NCI-H2196 treated with DMSO at 0.1 percent for 48 hours (cell line): ENCODE measurements around the gene VCL.
A peak's percentile ranks its signal among the peaks of the same experiment; 100 is the strongest.

ENCODE experiments used
- DNase-seq: peaks from one replicate; lab custom pipeline; 2025; ENCODE audit not compliant: unreplicated experiment; lab: John Stamatoyannopoulos, UW

Gene VCL

DNA sequence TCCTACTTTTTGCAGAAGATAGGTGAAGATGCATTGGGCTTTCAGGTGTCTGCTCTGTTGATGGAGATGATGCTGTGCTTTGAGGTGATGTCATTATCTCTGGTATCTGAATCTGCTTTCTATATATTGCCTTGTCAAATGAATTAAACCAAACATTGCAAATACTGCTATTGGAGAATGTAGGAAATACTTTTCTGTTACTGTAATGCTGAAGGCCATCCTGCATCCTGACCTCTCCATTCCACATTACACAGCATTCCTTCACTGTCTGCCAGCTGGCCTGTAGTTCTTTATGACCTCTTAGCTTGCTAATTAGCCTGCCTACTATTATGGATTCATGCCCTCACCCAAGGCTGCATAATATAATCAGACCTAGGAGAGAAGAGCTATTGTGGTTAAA is 73.2 kb downstream of the VCL start:
- no peak for DNase-seq

DNA sequence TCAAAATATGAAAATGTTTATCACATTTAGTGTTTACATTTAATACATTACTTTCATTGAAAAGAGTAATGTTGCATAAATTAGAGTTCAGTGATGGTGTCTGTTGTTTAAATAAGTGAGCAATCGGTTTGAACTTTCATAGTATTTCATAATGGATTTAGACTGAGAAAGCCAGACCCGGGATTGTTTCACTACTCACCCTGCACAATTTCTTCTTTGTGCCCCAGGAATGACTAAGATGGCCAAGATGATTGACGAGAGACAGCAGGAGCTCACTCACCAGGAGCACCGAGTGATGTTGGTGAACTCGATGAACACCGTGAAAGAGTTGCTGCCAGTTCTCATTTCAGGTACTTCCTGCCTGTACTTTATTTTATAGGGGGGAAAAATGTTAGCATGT is 74.6 kb downstream of the VCL start:
- no peak for DNase-seq

DNA sequence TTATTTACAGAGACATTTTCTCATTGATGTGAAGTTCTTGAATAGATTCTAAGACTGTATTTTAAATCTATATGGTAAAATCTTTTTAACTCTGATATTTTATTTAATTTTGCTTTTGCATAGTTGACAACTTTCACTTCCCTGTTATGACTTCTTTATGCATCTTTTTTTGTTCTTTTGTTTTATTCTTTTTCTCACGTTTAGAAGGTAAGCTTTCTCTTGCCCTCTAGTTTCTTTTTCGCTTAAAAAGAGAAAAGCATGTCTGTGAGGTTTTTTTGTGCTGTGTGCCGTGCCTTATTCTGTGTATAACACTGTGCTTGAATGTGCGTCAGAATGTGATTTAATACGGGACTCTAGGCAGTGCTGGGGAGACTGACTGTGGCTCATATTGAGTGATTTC is 78.0 kb downstream of the VCL start:
- DNase-seq, result no peak

DNA sequence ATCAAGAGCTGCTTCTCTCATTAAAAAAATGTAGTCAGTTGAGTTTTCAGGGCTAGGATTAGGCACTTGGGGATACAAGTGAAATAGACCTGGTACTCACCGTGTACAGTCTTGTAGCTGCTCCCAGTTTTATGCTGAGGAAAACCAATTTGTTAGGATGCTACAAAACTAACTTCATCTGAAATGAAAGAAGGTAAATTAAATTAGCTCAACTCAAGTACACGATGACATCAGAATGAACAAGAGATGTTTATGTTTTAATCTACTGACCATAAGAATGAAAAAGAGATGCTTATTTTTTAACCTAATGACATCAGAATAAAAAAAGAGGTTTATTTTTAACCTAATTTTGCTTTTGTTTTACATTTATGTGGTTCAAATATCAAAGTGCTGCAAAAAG is 79.0 kb downstream of the VCL start:
- no peak for DNase-seq

DNA sequence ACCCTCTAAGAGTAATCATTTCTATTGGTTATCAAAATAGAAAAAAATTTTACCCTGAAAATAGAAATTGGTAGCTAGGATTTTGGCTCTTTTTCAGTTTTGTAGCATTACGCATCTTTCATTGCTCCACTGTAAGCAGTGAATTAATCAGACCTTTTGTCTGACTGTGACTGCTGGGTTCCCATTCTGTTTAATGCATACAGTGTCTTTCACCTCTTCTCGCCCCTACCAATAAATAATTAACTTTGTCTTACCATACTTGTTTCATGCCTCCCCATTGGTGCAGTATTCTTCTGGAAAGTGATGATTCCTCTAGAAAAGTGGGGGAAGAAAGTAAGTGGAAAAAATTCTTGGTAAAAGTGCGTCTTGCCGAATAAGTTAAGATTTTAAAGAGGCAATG is 79.5 kb downstream of the VCL start:
- no peak for DNase-seq

DNA sequence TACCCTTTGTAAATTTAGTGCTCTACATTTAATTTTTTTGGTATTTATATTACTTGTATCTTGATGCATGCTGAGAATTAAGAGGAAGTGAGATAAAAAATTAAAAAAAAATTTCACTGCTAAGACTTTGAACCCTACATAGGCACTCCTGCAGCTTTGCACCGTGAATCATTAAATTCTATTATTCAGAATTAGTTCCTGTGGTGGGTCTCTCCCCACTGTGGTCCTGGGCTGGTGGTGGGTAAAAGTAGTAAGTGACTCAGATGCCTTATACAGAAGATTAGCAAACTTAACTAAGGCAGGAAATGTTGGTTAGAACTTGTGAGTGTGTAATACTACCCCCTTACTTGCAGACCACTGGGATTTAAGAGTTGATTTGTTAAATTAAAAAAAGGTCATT is 80.1 kb downstream of the VCL start:
- no peak for DNase-seq

DNA sequence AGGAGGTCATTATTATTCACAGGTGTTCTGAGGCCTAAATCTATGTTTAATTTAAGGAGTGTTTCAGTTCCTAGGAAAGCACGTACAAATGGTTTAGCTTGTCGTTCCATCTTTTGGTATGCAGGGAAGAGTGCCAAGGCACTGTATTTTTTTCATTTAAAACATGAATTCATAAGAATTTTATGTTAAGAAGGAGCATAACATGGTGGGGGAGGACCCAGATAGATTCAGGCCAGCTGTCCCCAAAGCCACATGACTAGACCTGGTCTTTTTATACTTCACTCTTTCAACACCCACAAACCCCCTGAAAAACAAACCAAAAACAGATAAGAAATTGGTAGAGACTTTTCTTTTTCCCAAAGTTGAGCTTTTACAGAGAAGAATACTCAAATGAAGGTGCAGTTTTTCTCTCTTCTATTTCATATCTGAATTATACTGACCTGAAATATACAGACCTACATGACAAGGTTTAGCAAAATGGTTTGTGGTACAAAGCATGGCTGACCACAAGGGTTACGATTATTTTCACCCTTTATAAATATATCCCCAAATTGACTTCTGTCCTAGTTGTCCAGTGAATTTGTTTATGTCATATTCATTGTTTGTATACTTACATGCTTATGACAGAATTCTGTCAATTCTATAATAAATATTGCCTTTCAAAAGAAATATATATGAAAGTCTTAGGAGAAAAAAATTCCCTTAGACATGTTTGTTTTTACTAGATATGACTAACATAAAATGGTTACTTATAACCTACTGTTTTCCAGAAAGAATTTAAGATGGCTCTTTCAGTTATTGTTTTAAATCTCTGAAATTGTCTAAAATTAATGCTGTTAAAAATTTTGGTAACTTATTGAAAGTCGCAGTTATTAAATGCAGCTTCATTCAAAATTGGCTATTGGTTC is 81.4 kb downstream of the VCL start:
- DNase-seq, result no peak

DNA sequence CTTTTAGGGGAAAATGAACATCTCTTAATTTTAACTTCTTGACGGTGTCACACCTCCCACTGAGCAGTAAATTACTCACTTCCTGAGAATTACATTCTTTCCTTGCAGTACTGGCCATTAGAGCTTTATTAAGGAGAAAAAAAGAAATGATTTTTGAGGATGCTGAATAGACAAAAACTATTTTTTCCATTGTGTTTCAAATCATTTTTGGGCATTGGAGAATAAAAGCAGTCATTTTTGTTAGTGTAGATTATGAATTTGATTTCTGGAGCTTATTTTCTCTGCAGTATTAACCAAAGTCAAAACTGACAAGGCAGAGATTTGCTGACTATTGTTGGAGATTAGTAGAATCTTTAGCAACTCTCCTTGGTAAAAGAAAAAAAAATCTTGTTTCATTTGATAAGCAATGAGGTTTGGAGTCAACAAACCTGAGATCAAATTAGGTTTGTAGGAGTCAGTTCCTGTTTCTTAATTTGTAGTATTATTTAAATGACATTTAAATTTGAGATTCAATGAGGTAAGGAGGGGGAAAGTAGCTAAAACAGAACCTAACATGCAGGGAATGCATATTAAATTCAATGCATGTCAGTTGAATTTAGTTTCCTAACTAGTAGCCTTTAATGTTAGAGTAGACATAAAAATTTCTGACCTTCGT is 82.1 kb downstream of the VCL start:
- no peak for DNase-seq

DNA sequence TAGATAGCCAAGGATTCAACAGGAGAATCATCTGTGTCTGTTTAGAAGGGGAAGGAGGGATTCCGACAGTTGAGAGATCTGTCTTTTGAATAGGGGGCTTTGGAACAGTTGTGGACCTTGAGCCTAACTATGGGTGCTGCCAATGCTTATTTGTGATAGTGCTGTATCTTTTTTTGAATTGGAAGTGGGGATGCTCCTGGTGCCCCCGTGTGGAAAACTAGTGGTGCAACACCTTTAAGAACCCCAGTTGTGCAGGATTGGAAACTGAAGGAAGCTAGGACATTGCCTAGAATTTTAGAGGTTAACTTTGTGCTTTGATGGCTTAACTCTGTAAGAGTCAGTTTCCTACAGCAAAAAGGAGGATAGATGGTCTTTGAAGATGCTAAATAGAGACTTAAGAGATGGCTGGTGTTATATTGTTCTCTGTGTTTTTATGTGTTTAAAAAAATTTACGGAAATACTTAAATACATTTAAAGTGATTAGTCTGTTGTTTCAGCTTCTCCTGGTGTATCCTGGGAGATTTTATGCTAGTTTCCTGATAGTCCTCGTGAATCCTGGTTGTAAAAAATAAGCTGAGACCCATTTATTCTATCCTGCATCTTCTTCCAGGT is 83.4 kb downstream of the VCL start:
- peak; percentile 36 for DNase-seq

DNA sequence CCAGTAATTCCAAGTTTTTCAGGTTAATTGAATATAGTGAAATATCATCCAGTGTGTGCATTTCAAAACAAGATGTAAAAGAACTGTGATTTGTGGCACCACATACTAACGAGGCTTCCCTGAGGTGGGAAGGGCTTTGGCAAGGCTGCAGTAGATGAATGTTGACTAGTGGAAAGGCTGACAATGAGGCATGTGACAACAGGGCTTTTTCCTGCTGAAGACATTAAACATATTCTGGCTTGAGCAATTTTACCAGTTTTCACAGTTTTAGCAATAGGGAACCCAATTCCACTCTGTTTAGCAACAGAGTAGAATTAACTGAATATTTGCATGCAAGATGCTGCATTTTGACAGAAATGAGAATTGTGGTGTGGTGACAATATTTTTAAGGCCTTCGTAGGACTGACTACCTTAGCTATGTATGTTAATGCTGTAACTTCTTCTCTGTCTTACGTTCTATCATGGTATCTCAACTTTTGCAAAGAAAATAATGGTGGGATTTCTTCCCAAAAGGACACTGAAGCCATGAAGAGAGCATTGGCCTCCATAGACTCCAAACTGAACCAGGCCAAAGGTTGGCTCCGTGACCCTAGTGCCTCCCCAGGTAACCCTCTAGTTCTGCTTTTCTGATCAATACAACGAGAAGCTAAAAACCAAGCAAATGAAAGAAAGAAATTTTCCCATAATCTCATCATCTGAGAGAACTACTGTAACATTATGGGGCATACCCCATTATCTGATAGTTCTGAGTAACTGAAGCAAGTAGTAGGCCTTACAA is 84.2 kb downstream of the VCL start:
- DNase-seq, result no peak

DNA sequence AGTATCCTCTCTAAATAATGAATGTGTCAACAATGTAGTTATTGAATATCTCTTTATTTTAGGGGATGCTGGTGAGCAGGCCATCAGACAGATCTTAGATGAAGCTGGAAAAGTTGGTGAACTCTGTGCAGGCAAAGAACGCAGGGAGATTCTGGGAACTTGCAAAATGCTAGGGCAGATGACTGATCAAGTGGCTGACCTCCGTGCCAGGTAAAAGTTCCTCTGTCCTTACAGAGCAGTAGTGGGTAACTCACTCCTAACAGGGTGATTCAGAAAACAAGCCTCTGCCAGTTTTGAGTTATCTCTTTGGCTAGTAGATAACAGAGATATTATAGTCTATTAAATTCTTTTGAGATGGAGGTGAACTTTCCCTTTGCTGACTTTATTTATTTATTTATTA is 85.4 kb downstream of the VCL start:
- no peak for DNase-seq

DNA sequence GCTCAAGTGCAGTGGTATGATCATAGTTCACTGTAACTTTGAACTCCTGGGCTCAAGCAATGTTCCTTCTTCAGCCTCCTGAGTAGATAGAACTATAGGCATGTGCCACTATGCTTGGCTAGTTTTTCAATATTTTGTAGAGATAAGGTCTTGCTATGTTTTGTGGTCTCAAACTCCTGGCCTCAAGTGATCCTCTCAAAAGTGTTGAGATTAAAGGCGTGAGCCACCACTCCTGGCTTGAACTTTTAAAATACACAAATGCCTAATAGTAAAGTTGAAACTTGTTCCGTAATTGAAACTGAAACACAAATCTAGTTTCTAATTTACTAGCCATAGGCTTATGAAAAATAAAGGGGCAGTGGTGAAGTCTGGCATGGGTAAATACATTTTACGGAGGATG is 87.0 kb downstream of the VCL start:
- no peak for DNase-seq

DNA sequence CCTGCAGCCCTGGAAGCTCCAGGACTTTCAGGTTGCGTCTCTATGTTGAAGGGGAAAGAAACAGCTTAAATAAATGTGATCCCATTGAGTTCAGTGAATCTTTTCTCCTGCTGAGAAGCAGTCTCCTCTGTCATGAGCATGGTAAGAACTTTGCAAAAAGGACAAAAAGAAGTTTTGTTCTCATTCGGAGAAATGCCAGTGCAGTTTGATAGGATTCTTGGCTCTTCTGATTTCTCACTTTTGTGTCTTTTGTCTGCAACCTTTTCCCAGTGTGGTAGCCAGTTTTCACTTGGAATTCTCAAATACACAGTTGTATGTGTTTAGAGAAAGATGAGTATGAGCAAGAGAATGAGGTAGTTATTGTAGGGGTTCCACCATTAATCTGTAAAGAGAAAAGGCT is 88.4 kb downstream of the VCL start:
- no peak for DNase-seq

DNA sequence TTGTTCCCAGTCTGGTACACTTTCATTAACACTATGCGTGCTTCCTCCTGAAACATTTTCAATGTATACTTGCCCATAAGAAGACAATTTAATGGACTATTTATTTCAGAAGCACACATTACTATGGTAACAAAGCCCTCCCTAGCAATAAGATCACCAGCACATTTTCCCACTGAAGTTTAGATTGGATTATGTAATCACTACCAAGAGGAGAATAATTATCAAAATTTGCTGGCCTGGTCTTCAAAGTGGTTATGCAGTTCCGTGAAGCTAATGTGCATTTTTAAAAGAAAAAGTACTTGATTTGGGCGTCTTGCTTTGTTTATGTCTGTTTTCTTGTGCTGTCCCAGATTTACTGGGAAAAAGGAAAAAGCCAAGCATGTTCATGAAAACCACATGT is 90.8 kb downstream of the VCL start:
- DNase-seq, result no peak

DNA sequence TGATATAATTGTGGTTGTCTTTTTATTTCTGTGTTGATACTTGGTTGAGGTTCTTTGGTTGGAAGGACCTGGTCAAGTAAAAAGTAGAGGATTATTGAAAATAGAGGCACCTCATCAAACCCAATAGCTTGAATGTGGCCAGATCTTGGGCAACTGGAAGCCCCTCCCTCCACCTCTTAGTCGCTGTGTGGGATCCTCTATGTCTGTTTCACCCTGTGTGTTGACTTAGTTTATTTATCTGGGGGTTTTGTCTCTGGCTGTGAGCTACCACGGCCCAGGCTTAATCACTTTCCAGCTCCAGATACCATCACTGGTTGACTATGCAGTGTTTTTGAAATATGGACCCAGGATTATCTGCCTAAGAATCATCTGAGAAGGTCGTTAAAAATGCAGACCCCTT is 94.5 kb downstream of the VCL start:
- no peak for DNase-seq

DNA sequence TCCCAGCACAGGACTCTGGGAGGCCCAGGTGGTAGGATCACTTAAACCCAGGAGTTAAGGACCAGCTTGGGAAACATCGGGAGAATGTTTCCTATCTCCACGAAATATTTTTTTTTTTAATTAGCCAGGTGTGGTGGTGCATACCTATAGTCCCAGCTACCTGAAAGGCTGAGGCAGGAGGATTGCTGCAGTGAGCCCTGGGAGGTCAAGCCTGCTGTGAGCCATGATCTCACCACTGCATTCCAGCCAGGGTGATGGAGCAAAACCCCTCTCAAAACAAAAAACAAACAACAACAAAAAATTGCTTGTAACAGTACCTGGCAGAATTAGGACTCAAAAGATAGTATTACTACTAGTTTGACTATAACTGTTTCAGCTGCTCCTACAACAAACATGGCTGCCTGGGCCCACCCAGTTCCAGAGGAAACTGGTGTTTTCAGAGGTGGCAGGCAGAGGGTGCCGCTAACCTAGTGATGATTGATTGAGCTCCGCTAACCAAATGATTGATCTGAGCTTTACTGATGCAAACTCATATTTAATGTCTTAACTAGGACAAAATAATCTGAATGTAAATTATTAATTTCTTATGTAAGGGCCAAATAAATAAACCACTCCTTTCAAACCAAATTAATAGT is 95.7 kb downstream of the VCL start:
- DNase-seq, result no peak

DNA sequence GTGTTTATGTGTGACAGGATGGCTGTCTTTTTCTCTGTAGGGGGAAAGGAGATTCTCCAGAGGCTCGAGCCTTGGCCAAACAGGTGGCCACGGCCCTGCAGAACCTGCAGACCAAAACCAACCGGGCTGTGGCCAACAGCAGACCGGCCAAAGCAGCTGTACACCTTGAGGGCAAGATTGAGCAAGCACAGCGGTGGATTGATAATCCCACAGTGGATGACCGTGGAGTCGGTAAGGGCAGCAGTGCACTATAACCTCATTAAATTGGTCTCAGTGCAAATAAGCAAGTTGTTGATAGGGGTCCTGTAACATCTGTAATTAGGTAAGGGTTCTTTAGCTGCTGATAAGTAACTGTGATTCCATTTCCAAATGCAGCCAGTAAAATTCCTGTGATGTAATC is 96.3 kb downstream of the VCL start:
- DNase-seq, result no peak

DNA sequence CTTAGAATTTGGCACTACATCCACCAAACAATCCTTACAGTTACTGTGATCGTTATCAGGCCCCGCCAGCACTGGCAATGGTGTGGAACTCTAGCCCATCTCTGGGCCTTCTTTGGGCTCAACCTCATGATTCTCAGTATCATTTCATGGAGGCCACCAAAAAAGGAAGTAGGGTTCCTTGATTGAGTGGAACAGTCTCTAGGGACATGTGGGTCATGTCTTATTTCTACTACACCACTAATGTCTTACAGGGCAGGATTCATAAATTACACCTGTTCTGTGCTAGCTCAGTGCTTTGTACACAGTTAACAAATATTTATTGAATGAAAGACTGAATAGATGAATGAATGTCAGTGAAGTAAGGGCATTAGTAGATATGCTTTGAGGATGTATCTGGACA is 98.9 kb downstream of the VCL start:
- DNase-seq, result no peak

DNA sequence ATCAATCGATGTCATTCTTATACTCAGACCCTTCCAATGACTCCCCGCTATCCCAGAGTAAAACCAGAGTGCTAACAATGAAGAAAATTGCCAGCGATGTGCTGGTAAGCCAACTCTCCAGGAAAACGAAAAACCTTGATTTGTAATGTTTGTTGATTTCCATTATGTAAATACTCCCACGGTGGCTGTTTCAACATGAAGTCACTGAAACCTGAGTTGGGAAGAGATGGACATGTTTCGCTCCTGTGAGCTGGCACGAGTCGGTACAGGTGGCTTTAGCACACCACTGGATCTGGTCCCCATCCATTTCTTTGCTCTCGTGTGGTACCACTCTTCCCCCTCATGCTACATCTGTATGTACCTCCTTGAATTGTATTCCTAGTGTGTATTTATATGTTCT is 99.9 kb downstream of the VCL start:
- no peak for DNase-seq

DNA sequence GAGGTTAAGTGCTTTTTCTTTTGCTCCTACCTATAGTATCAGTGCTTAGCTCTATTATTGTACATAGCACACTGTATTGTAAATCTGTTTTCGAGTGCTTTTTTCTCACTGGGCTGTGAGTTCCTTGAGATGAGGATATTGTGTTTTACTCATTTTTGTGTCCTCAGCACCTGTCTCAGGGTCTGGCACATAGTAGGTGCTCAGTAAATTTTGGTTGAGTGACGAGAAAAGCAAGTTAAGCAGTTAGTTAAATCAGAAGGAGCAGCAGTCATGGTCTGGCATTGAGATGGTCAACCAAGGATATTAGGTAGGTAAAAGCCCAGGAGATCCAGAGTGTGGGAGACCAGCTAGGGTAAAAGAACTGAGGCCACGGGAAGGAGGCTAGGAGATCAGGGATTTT is 101.5 kb downstream of the VCL start:
- no peak for DNase-seq

DNA sequence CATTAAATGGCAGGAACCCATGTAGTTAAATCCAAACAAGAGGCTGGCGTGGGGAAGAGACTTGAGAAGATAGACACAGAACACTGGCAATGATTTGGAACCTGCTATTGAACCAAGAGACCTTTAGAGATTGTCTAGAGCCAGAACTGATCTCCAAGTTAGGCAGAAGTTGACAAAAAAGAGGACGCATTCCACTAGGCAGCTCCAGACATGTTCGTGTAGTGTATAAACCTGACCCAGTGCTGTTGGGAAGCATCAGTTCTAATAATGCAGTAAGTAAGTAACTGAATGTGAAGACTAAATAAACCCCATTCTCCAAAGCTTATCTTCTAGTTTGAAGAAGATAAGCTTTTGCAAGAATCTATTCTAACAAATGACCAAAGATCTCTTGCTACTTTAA is 101.9 kb downstream of the VCL start:
- no peak for DNase-seq
